ENCODE results near the gene ITPKC. TPM values are rescaled to one million over a fixed set of nuclear protein-coding genes. Genes with fewer than 3 reads are reported as not detected.

Gene ITPKC
- total RNA-seq, 1 donor from 2014 or later, result 8.7 TPM

- intact Hi-C loops (cut with micrococcal nuclease), result loop anchor here (1.0 to 2.0 kb wide), 11 partner anchors 25 to 707 kb away; partner anchors contain the start of genes ACTMAP, BCKDHA, EXOSC5 and RAB4B
Measured at GRCh38 chr19:40690050-40690692, 26.7 kb upstream of the ITPKC start, which contains the start of gene NUMBL. NUMBL (minus strand) TSS chr19:40690651; CDS start chr19:40690483, 168 bp downstream.

- intact Hi-C loops (cut with micrococcal nuclease), result loop anchor here (1.0 to 2.0 kb wide), 11 partner anchors 24 to 706 kb away; partner anchors contain the start of genes ACTMAP, BCKDHA, EXOSC5 and RAB4B
Measured at GRCh38 chr19:40690693-40691420, 26.1 kb upstream of the ITPKC start.

DNA sequence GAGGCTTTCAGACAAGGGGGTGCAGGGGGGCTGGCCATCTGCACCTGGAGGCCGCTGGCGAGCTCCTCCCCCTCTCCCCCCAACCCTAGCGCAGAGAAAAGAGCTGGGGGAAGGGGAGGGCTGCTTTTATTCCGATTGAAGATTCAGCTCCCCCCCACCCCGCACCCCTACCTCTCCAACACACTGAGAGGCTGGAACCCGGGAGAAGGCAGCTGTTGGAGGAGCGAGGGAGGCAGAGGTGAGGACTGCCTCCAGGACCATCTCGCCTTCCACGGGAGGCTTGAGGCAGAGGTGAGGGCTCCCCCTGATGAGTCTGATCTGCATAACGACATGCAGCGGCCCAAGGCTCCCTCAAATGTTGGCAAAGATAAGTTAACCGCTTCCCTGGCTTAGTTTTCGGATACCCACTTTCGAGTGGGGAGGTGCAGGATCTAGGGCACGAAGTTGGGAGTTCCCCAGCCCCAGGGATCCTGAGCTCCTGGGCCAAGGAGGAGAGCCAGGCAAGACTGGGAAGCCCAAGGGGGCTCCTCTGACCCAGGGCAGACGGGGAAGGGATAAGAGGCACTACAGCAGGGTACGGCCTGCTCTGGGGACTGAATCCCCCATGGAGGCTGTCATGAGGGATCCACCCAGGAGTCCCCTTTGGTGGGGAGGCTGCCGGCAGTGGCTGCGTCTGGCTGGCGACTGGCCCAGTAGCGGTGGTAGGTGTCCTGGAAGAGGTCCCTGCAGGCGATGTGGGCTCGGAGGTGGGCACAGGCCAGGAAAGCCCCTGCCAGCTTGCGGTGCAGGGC, 25.3 kb upstream of the ITPKC start:
- intact Hi-C loops (cut with micrococcal nuclease), result loop anchor here (2.0 kb wide), 1 partner anchor 87 kb away; no protein-coding TSS in a partner anchor

DNA sequence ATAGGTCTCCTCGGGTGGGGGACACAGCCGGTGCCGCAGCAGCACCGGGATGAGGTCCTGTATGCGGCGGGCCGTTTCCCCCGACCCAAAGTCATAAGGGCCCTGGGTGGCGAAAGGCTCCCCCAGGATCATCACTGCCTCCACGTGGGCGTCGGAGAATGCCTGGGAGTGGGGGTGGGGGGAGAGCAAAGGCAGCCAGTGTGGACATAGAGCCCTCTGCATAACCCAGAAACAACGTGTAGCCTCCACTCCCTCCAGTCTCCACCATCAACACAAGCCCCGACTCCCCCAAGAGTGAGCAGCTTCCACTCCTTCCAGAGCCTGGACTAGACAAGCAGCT, 24.7 kb upstream of the ITPKC start:
- intact Hi-C loops (cut with micrococcal nuclease), result no loop called here

DNA sequence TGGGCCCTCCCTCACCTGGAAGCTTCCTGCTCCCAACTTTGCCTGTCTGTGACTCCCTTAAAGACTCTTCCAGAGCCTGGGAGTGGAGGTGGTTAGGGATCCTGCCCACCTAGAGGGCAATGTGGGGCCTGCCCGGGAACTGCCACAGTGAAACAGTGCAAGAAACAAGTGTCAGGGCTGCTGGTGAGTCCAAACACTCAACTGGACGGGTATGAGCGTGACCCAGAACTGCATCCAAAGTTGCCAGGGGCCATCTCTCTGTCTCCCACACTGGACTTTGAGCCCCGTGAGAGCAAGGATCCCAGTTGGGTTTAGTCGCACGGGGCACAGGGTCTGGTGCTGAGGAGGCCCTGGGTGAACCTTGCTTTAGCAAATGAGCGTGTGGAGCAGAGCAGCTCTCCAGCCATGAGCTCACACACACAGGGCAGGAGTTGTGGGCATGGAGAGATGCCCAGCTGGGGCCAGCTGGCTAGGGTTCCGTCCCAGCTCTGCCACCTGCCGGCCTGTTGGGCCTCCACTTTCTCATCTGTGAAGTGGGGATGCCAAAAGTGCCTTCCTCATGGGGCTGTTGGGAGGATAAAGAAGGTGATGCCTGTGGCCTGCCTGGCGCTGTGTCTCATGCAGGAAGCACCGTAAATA, 23.6 kb upstream of the ITPKC start:
- intact Hi-C loops (cut with micrococcal nuclease), result no loop called here

- intact Hi-C loops (cut with micrococcal nuclease), result no loop called here
Measured at GRCh38 chr19:40693896-40694295, 23.0 kb upstream of the ITPKC start.

DNA sequence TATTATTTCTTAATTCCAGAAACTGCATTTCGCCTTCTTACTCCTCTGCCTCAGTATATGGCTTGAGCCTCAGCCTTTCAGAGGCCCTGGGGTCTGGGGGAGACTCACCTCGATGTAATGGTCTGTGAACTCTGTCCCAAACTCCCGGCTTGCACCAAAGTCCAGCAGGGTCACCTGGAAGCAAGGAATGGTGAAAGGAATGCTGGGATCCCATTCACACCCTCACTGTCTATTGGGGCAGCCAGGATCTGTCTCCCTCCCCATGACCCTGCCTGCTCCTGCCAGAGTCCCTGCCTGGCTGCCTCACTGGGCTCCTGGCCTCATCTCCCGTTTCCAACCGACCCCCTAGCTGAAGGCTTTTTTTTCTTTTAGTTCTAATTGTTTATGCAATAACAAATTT, 21.0 kb upstream of the ITPKC start:
- intact Hi-C loops (cut with micrococcal nuclease), result no loop called here

DNA sequence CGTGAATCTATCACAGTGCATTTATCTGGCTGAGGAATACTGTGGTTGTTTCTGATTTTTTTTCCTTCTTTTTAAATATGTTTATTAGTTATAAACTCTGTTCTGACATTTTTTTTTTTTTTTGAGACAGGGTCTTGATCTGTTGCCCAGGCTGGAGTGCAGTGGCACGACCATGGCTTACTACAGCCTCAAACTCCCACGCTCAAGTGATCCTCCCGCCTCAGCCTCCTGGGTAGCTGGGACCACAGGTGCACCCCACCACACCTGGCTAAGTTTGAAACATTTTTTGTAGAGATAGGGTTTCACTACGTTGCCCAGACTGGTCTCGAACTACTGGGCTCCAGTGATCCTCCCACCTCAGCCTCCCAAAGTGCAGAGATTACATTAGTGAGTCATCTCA, 19.9 kb upstream of the ITPKC start:
- intact Hi-C loops (cut with micrococcal nuclease), result no loop called here

- intact Hi-C loops (cut with micrococcal nuclease), result no loop called here
Measured at GRCh38 chr19:40700083-40700482, 16.8 kb upstream of the ITPKC start.

- intact Hi-C loops (cut with micrococcal nuclease), result no loop called here
Measured at GRCh38 chr19:40701758-40702157, 15.2 kb upstream of the ITPKC start.

- intact Hi-C loops (cut with micrococcal nuclease), result no loop called here
Measured at GRCh38 chr19:40702337-40703012, 14.4 kb upstream of the ITPKC start.

- intact Hi-C loops (cut with micrococcal nuclease), result no loop called here
Measured at GRCh38 chr19:40703029-40703755, 13.7 kb upstream of the ITPKC start.

- intact Hi-C loops (cut with micrococcal nuclease), result no loop called here
Measured at GRCh38 chr19:40704491-40705361, 12.2 kb upstream of the ITPKC start.

DNA sequence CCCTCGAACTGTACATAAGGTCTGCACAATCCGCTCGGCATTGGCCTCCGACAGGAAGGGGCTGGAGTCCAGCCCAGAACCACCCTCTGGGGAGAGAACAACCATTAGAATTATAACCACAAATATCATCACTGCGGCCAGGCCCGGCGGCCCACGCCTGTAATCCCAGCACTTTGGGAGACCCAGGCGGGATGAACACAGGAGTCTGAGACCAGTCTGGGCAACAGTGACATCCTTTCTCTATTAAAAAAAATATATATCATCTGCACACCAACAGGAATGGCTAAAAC, 11.6 kb upstream of the ITPKC start:
- intact Hi-C loops (cut with micrococcal nuclease), result no loop called here

GRCh38 chr19:40705950-40706619, 10.8 kb upstream of the ITPKC start:
- intact Hi-C loops (cut with micrococcal nuclease), result no loop called here

DNA sequence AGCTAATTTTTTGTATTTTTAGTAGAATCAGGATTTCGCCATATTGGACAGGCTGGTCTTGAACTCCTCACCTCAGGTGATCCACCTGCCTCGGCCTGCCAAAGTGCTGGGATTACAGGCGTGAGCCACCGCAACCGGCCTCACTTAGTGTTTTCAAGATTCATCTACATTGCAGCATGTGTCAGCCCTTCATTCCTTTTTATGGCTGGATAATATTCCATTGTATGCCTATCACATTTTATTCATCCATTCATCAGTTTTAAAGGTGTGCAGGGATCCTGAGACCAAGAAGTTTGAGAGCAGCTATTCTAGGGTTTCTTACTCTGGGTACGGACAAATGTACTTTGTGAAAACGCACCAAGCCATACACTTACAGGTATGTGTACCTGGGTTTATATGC, 9.3 kb upstream of the ITPKC start:
- intact Hi-C loops (cut with micrococcal nuclease), result no loop called here

DNA sequence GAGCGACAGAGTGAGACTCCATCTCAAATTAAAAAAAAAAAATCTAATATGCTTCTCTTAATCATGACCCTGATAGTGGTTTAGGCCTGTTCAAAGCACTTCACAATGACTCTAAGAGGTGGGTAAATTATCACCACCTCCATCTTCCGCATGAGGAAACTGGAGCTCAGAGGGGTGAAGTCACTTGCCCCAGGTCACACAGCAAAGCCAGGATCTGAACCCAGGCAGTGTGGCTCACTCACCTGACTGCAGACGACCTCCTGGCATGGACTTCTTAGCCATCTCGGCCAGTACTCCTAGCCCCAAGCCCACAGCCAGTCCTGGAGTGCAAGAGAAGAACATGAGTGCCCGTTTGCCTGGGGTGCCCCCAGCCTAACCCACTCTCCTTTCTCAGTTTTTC, 7.1 kb upstream of the ITPKC start:
- intact Hi-C loops (cut with micrococcal nuclease), result loop anchor here (10.0 kb wide), 1 partner anchor 265 kb away; the partner anchor contains the start of gene SERTAD3

DNA sequence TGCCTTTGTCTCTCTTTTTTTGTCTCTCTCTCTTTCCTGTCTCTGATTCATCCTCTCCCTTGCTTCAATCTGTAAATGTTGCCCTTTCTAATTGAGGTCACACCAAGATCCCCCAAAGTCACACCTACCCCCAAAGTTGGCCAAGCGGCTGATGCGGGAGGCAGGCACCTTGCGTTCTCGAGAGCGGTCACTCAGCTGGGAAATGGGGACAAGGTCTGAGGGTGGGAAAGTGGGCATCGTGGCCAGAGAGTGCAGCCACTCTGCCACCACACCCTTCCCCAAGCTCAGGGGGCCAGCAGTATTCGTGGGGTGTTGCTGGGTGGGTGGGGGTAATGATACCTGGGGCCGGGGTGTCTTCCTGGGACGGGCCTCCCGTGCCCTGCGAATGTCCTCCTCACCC, 3.0 kb upstream of the ITPKC start:
- intact Hi-C loops (cut with micrococcal nuclease), result loop anchor here (2.0 to 10.0 kb wide), 2 partner anchors 109 to 269 kb away; partner anchors contain the start of gene SERTAD3
